Measurements from ENCODE around the gene ST6GALNAC2.
"Not testable (repeated sequence)": the region's sequence is repeated elsewhere in the genome, so short reads cannot be mapped to it uniquely, and the experiment has no call there.

The ST6GALNAC2 gene

DNA sequence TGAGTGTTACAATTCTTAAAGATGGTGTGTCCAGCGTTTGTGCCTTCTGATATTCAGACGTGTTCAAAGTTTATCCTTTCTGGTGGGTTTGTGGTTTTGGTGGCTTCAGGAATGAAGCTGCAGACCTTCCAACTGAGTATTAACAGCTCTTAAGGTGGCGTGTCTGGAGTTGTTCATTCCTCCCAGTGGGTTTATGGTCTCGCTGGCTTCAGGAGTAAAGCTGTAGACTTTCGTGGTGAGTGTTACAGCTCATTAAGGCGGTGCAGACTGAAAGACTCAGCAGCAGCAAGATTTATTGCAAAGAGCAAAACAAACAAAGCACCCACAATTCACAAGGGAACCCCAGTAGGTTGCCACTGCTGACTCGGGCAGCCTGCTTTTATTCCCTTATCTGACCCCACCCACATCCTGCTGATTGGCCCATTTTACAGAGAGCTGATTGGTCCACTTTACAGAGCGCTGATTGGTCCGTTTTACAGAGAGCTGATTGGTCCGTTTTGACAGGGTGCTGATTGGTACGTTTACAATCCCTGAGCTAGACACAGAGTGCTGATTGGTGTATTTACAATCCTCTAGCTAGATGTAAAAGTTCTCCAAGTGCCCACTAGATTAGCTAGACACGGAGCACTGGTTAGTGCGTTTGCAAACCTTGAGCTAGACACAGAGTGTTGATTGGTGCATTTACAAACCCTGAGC is 28.6 kb upstream of the ST6GALNAC2 start:
- H3K36me3 Mint-ChIP-seq (ENCODE audit: insufficient read depth); H3K27ac Mint-ChIP-seq; H3K9me3 Mint-ChIP-seq; H3K4me1 Mint-ChIP-seq (ENCODE audit: low read depth in 2 of 2): not testable (repeated sequence)
- ATAC-seq (replicated peaks) (peak; percentile 49), DNase-seq (peak in 1 of 3 experiments; percentile 11)
- peak overlapping the region; percentile 19 to 24 for H3K4me3 Mint-ChIP-seq
- peaks cover 0 to 16% of the 10 kb centered on the region in 2 donors for H3K27me3 Mint-ChIP-seq

DNA sequence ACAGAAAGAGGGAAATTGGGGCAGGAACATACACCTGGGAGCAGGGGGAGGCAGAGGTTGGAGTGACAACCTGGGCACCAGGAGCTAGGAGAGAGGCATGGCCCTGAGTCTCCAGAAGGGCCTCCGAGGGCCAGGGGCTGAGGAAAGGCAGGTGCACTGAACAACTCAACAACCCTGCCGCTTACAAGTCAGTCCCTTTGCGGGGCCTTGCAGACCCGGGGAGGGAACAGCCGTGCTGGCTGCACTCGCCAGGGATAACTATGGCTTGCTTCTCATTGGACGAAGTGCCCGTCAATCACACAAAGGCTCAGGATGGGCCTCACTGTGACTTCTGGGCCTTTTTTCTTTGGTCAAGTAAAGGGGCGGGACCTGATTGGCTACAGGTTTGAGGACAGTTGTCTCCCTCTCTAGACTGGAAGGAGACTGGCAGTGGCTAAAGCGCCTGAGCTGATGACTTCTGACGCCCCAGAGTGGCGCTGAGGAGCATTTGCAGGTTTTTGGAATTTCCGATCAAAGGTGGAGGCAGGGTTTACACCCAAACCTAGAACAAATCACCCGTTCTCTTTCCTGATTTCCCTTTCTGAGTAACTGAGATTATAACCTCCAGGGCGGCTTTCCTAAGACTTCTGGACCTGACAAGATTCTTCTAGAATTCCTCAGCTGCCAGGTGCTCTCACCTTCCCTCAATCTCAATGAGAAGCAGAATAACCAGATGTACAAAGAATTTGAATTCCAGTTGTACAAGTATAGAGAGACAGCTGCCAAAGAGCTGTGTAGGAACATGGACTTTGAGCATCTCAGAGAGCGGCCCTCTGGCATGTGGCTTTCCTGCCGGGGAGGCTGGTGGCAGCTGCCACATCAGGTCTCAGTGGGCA is 27.6 kb upstream of the ST6GALNAC2 start:
- peaks cover 4% of the 10 kb centered on the region in 2 donors for H3K4me1 Mint-ChIP-seq (ENCODE audit: low read depth in 2 of 2)
- peaks cover 0 to 22% of the 10 kb centered on the region in 2 donors for H3K27me3 Mint-ChIP-seq
- no peaks in the 10 kb centered on the region for H3K9me3 Mint-ChIP-seq
- peaks cover 7% of the 10 kb centered on the region for H3K36me3 Mint-ChIP-seq (ENCODE audit: insufficient read depth)
- ATAC-seq (replicated peaks) (no peak), DNase-seq (no peak)
- peak overlapping the region; percentile 6 to 19 for H3K4me3 Mint-ChIP-seq
- no peak overlapping the region for H3K27ac Mint-ChIP-seq

DNA sequence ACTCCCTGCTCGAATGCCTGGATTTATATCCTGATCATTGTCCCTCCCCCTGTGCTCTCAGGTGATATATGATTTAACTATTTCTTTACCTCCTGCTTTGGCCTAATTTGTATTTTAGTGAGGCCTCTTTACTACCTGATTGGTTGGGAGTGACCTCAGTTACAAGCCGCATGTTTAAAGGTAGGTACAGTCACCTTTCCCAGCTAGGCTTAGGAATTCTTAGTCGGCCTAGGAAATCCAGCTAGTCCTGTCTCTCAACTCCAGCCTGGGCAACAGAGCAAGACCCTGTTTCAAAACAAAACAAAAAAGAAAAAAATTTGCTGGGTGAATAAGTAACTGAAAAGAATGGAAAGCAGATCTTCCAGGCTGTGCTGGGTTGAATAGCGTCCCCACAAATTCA is 26.8 kb upstream of the ST6GALNAC2 start:
- Mint-ChIP-seq H3K4me3 (no peak overlapping the region), H3K36me3 (ENCODE audit: insufficient read depth) (peaks cover 7% of the 10 kb centered on the region), H3K27me3 (peaks cover 0 to 22% of the 10 kb centered on the region in 2 donors), H3K27ac (no peak overlapping the region), H3K4me1 (ENCODE audit: low read depth in 2 of 2) (peaks cover 4% of the 10 kb centered on the region in 2 donors), H3K9me3 (no peaks in the 10 kb centered on the region)
- no peak for ATAC-seq (replicated peaks)
- no peak for DNase-seq

DNA sequence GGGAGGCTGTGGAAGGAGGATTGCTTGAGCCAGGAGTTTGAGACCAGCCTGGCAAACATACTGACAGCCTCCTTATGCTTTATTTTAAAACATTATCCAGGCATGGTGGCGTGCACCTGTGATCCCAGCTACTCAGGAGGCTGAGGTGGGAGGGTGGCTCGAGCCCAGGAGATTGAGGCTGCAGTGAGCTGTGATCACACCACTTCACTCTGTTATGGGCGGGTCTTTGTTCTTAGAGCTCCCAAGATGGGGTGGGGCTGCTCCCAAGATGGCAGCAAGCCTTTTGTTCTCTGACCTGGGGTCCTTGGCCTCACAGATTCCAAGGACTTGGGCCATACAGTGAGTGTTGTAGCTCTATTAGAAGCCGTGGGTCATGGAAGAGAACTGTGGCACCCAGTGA is 26.1 kb upstream of the ST6GALNAC2 start:
- Mint-ChIP-seq H3K4me1 (ENCODE audit: low read depth in 2 of 2) (peaks cover 4% of the 10 kb centered on the region in 2 donors), H3K27me3 (peaks cover 0 to 22% of the 10 kb centered on the region in 2 donors), H3K36me3 (ENCODE audit: insufficient read depth) (peaks cover 7% of the 10 kb centered on the region), H3K27ac (no peak overlapping the region), H3K4me3 (no peak overlapping the region), H3K9me3 (no peaks in the 10 kb centered on the region)
- DNase-seq (no peak), ATAC-seq (replicated peaks) (no peak)

DNA sequence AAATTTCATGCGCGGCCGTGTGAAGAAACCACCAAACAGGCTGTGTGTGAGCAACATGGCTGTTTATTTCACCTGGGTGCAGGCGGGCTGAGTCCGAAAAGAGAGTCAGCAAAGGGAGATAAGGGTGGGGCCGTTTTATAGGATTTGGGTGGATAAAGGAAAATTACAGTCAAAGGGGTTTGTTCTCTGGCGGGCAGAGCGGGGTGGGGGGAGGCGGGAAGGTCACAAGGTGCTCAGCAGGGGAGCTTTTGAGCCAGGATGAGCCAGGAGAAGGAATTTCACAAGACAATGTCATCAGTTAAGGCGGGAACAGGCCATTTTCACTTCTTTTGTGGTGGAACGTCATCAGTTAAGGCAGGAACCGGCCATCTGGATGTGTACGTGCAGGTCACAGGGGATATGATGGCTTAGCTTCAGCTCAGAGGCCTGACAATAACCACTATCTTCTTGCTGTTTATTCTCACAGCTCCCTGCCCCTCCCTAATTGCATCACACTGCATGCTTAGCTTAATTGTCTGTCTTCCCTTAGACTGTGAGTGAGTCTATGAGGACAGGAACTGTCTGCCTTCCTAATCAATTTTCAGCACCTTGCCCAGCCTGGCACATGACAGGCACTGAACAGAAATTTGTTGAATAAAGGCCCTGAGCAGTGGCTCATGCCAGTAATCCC is 25.6 kb upstream of the ST6GALNAC2 start:
- not testable (repeated sequence) for H3K4me1 Mint-ChIP-seq (ENCODE audit: low read depth in 2 of 2); H3K4me3 Mint-ChIP-seq; H3K36me3 Mint-ChIP-seq (ENCODE audit: insufficient read depth); H3K27ac Mint-ChIP-seq; H3K9me3 Mint-ChIP-seq; ATAC-seq (replicated peaks); DNase-seq
- H3K27me3 Mint-ChIP-seq: peaks cover 0 to 22% of the 10 kb centered on the region in 2 donors

DNA sequence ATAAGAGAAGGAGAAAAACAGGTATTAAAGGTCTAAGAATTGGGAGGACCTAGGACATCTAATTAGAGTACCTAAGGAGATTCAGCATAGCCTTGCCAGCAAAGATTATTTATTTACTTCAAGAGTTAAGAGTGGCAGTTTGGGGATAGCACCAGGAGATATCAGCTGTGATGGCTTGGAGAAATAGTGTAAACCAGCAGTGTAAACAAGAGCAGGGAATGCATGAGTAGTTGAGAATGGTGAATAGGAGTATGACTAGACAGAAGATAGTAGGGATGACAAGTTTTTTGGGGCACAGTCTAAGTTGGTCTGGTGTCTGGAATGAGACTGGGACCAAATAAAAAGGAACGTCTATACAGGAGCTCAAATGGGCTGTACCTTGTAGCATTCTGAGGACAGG is 21.0 kb upstream of the ST6GALNAC2 start:
- not testable (repeated sequence) for H3K4me1 Mint-ChIP-seq (ENCODE audit: low read depth in 2 of 2); ATAC-seq (replicated peaks); H3K27ac Mint-ChIP-seq; DNase-seq; H3K36me3 Mint-ChIP-seq (ENCODE audit: insufficient read depth); H3K4me3 Mint-ChIP-seq; H3K9me3 Mint-ChIP-seq
- H3K27me3 Mint-ChIP-seq: peaks cover 18 to 40% of the 10 kb centered on the region in 2 donors

DNA sequence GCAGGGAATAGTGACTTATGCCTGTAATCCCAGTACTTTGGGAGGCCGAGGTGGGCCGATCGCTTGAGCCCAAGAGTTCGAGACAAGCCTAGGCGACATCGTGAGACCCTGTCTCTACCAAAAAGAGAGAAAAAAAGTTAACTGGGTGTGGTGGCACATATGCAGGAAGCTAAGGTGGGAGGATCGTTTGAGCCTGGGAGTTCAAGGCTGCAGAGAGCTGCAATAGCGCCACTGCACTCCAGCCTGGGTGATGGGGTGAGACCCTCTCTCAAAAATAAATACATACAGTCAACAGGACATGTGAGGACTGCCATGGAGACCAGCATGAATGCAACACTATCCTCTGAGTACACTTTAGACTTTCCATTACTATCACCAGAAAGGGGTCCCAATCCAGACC is 15.4 kb upstream of the ST6GALNAC2 start:
- H3K4me1 Mint-ChIP-seq (ENCODE audit: low read depth in 2 of 2): peaks cover 4 to 8% of the 10 kb centered on the region in 2 donors
- H3K27ac Mint-ChIP-seq: peak overlapping the region in 1 of 2 donors; percentile 7
- no peak for ATAC-seq (replicated peaks)
- no peak overlapping the region for H3K4me3 Mint-ChIP-seq
- H3K27me3 Mint-ChIP-seq: peaks cover 45 to 68% of the 10 kb centered on the region in 2 donors
- DNase-seq: no peak
- no peaks in the 10 kb centered on the region for H3K9me3 Mint-ChIP-seq
- H3K36me3 Mint-ChIP-seq (ENCODE audit: insufficient read depth): no peaks in the 10 kb centered on the region

DNA sequence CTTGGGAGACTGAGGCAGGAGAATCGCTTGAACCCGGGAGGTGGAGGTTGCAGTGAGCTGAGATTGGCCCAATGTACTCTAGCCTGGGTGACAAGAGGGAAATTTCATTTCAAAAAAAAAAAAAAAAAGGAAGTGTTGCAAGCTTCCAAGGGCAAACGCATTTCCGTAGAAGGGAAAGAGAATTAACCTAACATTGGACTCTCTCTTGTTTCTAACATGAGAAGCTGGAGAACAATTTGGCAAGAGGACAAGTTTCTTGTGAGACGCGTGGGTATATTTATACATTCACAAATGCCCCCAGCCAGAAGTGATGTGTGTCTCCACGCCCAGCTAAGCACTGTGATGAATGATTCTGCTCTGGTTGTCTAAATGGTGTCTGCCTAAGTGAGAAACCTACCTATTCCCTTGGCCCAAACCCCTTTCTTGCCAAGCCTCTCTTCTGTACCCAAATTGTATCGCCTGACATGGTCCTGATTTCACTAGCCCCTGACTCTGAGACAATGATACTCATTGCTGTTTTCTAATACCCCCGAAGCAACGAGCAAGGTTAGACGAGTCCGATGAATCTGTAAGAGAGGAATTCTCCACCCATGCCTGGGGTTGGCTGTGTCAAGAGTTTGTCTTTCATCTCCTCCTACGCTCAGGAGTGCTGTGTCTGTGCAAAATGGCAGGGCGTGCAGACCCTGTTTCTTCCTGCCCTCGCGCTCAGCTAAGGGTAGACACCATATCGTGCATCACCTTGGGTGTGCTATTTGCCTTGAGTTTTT is 14.2 kb upstream of the ST6GALNAC2 start:
- no peak overlapping the region for H3K4me3 Mint-ChIP-seq
- peaks cover 4 to 8% of the 10 kb centered on the region in 2 donors for H3K4me1 Mint-ChIP-seq (ENCODE audit: low read depth in 2 of 2)
- H3K27ac Mint-ChIP-seq: no peak overlapping the region
- no peaks in the 10 kb centered on the region for H3K9me3 Mint-ChIP-seq
- H3K27me3 Mint-ChIP-seq: peaks cover 45 to 76% of the 10 kb centered on the region in 2 donors
- ATAC-seq (replicated peaks): no peak
- H3K36me3 Mint-ChIP-seq (ENCODE audit: insufficient read depth): no peaks in the 10 kb centered on the region
- no peak for DNase-seq

DNA sequence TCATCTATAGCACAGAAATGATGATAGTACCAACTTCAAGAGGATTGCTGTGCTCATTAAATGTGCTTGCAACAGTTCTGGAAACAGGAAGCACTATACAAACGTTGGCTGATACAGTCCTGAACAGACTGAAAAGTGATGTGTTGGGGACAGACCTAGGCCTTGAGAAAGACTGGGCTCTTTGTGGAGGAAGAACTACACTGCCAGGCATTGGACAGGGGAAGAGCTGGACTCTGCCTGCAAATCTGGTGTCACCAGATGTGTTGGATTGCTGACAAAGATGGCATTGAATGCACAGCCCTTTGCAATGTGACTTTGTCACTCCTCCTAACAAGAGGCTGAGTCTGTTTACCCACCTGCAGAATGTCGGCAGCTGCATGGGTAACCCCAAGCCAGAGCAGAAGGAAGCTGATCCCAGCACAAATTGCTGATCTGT is 12.4 kb upstream of the ST6GALNAC2 start:
- ATAC-seq (replicated peaks) (no peak), DNase-seq (no peak)
- H3K36me3 Mint-ChIP-seq (ENCODE audit: insufficient read depth): no peaks in the 10 kb centered on the region
- no peak overlapping the region for H3K4me3 Mint-ChIP-seq
- H3K4me1 Mint-ChIP-seq (ENCODE audit: low read depth in 2 of 2): peaks cover 7 to 8% of the 10 kb centered on the region in 2 donors
- H3K9me3 Mint-ChIP-seq: no peaks in the 10 kb centered on the region
- no peak overlapping the region for H3K27ac Mint-ChIP-seq
- peaks cover 54 to 90% of the 10 kb centered on the region in 2 donors for H3K27me3 Mint-ChIP-seq

DNA sequence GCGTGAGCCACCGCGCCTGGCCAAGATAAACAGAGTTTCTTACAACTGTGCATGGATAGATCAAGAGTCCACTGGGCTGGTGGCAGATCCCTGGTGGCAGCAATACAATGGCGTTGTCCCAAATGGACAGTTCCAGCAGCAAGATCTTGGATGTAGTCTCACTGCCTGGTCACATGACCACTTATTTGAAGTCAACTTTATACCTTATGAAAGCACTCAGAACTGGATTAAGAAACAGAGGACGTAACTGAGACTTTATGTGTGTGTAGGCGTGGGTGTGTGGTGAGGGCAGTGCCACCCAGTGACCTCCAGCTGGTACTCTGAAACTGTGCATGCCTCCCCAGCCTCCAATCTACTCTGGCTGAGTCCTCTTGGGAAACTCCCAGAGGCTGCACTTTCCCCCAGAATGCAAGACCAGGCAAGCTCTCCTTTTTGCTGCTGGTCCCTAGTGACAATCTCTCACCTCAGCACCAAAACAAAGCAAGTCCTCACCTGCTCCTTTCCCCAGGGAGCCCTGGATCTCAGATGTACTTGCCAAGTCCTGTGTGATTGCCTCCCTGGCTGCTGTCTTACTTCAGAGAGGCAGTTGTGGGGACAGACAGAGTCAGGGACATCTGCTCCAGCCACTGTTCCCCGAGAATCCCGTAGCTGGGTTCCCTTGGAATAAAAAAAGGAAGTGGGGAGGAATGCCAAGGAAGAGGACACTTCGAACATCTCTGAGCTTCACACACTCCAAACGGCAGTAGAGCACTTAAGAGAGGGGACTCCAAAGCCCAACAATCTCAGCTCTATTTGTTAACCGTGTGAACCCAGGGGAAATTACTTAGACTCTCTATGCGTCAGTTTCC is 11.7 kb upstream of the ST6GALNAC2 start:
- H3K4me1 Mint-ChIP-seq (ENCODE audit: low read depth in 2 of 2): peaks cover 7 to 8% of the 10 kb centered on the region in 2 donors
- H3K36me3 Mint-ChIP-seq (ENCODE audit: insufficient read depth): no peaks in the 10 kb centered on the region
- no peaks in the 10 kb centered on the region for H3K9me3 Mint-ChIP-seq
- H3K27ac Mint-ChIP-seq: no peak overlapping the region
- peaks cover 48 to 84% of the 10 kb centered on the region in 2 donors for H3K27me3 Mint-ChIP-seq
- H3K4me3 Mint-ChIP-seq: no peak overlapping the region
- DNase-seq (no peak), ATAC-seq (replicated peaks) (no peak)

DNA sequence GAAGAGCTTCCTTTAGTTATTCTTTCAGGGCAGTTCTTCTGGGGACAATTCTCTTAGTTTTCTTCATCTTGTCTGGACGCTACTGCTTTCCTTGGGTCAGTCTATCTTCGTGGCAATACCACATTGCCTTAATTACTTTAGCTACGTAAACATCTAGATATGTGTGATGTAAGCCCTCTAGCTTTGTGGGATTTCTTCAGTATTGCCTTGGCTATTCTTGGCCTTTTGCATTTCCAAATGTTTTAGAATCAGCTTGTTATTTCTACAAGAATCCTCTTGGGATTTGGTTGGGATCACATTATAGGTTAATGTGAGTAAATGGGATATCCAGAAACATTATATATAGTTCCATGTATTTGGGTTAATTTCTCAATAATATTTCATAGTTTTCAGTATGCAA is 9.0 kb upstream of the ST6GALNAC2 start:
- H3K4me3 Mint-ChIP-seq: no peak overlapping the region
- peaks cover 2% of the 10 kb centered on the region for H3K36me3 Mint-ChIP-seq (ENCODE audit: insufficient read depth)
- H3K4me1 Mint-ChIP-seq (ENCODE audit: low read depth in 2 of 2): peaks cover 0 to 3% of the 10 kb centered on the region in 2 donors
- H3K27ac Mint-ChIP-seq: no peak overlapping the region
- no peaks in the 10 kb centered on the region for H3K9me3 Mint-ChIP-seq
- H3K27me3 Mint-ChIP-seq: peaks cover 35 to 66% of the 10 kb centered on the region in 2 donors
- ATAC-seq (replicated peaks) (no peak), DNase-seq (no peak)

DNA sequence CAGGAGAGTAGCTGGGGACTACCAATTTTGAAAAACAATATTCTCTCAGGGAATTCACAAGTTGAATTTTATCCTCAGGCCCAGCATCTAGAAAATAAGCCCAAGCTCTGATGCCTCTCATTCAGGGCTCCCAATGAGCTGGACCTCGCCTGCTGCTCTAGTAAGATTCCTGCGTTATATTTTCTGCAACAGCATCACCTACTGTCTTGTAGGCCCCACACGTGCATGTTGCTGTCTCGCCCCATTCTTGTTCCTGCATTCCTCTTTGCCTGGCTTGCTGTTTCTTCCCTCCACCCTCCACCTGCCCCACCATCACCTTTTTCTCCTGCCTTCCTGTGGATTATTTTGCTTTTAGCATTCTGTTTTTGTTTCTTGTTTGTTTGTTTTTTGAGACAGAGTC is 8.3 kb upstream of the ST6GALNAC2 start:
- ATAC-seq (replicated peaks) (no peak), DNase-seq (no peak)
- H3K36me3 Mint-ChIP-seq (ENCODE audit: insufficient read depth): peaks cover 2% of the 10 kb centered on the region
- H3K4me3 Mint-ChIP-seq: no peak overlapping the region
- H3K27me3 Mint-ChIP-seq: peaks cover 39 to 70% of the 10 kb centered on the region in 2 donors
- H3K9me3 Mint-ChIP-seq: no peaks in the 10 kb centered on the region
- H3K4me1 Mint-ChIP-seq (ENCODE audit: low read depth in 2 of 2): peaks cover 0 to 3% of the 10 kb centered on the region in 2 donors
- H3K27ac Mint-ChIP-seq: no peak overlapping the region

Measured in effector memory CD8-positive, alpha-beta T cell (primary cell).